Measurements from ENCODE around the gene APOL4. TPM values are rescaled to one million over a fixed set of nuclear protein-coding genes. Genes with fewer than 3 reads are reported as not detected.

Gene APOL4
- total RNA-seq, 1 experiment from 2014 or later = 0.31 TPM

DNA sequence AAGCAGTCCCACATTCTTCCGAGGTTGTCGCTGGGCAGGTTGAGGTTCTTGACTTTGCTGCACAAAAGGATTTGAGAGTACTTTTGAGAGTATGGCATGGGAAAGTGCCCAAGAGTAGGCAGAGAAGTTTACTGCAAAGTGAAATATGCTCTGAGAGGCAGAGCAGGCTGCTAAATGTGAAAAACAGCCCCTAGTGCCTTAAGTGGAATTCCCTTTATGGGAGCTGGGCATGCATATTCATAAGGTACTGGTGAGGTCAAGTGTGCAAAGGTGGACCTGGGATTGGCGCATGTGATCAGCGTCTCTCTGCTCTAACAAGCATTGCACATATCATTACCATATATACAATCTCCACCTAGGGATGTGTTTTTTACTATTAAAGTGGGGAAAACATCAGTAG, 12.0 kb upstream of the APOL4 start:
- Mint-ChIP-seq H3K4me3 (no peak overlapping the region), H3K4me1 (no peaks in the 10 kb centered on the region), H3K27ac (no peak overlapping the region), H3K27me3 (ENCODE audit: low read depth) (peaks cover 21% of the 10 kb centered on the region), H3K36me3 (peaks cover 19% of the 10 kb centered on the region), H3K9me3 (peaks cover 35% of the 10 kb centered on the region)
- CTCF ChIA-PET = interaction anchor here (1.2 kb wide), 1 partner anchor 34 kb away, joined by 3 read pairs; no protein-coding TSS in a partner anchor
- ATAC-seq = no peak
- DNase-seq (ENCODE audit: low spot score) = no peak
- TF ChIP-seq, protein P1, sequence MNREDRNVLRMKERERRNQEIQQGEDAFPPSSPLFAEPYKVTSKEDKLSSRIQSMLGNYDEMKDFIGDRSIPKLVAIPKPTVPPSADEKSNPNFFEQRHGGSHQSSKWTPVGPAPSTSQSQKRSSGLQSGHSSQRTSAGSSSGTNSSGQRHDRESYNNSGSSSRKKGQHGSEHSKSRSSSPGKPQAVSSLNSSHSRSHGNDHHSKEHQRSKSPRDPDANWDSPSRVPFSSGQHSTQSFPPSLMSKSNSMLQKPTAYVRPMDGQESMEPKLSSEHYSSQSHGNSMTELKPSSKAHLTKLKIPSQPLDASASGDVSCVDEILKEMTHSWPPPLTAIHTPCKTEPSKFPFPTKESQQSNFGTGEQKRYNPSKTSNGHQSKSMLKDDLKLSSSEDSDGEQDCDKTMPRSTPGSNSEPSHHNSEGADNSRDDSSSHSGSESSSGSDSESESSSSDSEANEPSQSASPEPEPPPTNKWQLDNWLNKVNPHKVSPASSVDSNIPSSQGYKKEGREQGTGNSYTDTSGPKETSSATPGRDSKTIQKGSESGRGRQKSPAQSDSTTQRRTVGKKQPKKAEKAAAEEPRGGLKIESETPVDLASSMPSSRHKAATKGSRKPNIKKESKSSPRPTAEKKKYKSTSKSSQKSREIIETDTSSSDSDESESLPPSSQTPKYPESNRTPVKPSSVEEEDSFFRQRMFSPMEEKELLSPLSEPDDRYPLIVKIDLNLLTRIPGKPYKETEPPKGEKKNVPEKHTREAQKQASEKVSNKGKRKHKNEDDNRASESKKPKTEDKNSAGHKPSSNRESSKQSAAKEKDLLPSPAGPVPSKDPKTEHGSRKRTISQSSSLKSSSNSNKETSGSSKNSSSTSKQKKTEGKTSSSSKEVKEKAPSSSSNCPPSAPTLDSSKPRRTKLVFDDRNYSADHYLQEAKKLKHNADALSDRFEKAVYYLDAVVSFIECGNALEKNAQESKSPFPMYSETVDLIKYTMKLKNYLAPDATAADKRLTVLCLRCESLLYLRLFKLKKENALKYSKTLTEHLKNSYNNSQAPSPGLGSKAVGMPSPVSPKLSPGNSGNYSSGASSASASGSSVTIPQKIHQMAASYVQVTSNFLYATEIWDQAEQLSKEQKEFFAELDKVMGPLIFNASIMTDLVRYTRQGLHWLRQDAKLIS (CRISPR knock-in tag; IDR thresholded peaks at IDR 0.05; ENCODE audit: borderline replicate concordance) = no peak
- TF ChIP-seq NFATC4 (CRISPR knock-in tag; IDR thresholded peaks at IDR 0.05) = no peak
- POLR2A ChIA-PET = no interaction called here

DNA sequence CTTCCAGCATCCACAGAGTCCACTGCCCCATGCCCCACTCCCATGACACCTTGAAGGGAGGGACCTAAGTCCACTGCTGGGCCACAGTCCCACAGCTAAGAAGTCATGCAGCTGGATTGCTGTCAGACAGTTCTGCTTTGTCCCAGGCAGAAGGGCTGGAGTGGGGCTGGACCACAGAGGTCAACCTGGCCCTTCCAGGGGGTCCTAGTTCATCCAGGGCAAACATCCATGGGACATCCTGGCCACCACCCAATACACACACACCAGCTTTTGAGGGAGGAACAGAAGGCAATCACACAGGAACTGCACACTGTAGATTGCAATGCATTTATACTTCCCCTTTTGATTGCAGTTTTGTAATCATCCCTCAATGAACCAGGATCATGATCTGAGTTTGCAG, 11.3 kb upstream of the APOL4 start:
- peaks cover 39% of the 10 kb centered on the region for H3K9me3 Mint-ChIP-seq
- ATAC-seq (no peak), DNase-seq (ENCODE audit: low spot score) (no peak)
- H3K27me3 Mint-ChIP-seq (ENCODE audit: low read depth) = peaks cover 21% of the 10 kb centered on the region
- H3K27ac Mint-ChIP-seq = no peak overlapping the region
- H3K4me1 Mint-ChIP-seq = no peaks in the 10 kb centered on the region
- H3K4me3 Mint-ChIP-seq = no peak overlapping the region
- ChIA-PET CTCF (no interaction called here), POLR2A (no interaction called here)
- H3K36me3 Mint-ChIP-seq = peaks cover 19% of the 10 kb centered on the region
- TF ChIP-seq EMX1 (CRISPR knock-in tag; IDR thresholded peaks at IDR 0.05) (no peak), PRRX2 (CRISPR knock-in tag; IDR thresholded peaks at IDR 0.05) (no peak), ZNF121 (CRISPR knock-in tag; IDR thresholded peaks at IDR 0.05) (no peak), IRF2 (CRISPR knock-in tag; IDR thresholded peaks at IDR 0.05; ENCODE audit: borderline replicate concordance, low read depth) (no peak), ZNF317 (CRISPR knock-in tag; IDR thresholded peaks at IDR 0.05; ENCODE audit: borderline replicate concordance, low read depth) (no peak), TEAD1 (CRISPR knock-in tag; IDR thresholded peaks at IDR 0.05) (no peak), GABPB1 (CRISPR knock-in tag; IDR thresholded peaks at IDR 0.05) (no peak), ZNF671 (CRISPR knock-in tag; IDR thresholded peaks at IDR 0.05) (no peak), CBFB (CRISPR knock-in tag; IDR thresholded peaks at IDR 0.05; ENCODE audit: low read depth) (no peak), FOXJ3 (CRISPR knock-in tag; IDR thresholded peaks at IDR 0.05; ENCODE audit: borderline replicate concordance) (no peak), ZNF138 (CRISPR knock-in tag; conservative IDR thresholded peaks at IDR 0.05) (no peak), ETV6 (CRISPR knock-in tag; IDR thresholded peaks at IDR 0.05) (no peak), NFATC4 (CRISPR knock-in tag; IDR thresholded peaks at IDR 0.05) (no peak), RELA (CRISPR knock-in tag; IDR thresholded peaks at IDR 0.05; ENCODE audit: borderline replicate concordance) (no peak), TEAD4 (CRISPR knock-in tag; IDR thresholded peaks at IDR 0.05) (no peak), MXD4 (CRISPR knock-in tag; IDR thresholded peaks at IDR 0.05; ENCODE audit: borderline replicate concordance) (no peak)
- TF ChIP-seq, protein P2, sequence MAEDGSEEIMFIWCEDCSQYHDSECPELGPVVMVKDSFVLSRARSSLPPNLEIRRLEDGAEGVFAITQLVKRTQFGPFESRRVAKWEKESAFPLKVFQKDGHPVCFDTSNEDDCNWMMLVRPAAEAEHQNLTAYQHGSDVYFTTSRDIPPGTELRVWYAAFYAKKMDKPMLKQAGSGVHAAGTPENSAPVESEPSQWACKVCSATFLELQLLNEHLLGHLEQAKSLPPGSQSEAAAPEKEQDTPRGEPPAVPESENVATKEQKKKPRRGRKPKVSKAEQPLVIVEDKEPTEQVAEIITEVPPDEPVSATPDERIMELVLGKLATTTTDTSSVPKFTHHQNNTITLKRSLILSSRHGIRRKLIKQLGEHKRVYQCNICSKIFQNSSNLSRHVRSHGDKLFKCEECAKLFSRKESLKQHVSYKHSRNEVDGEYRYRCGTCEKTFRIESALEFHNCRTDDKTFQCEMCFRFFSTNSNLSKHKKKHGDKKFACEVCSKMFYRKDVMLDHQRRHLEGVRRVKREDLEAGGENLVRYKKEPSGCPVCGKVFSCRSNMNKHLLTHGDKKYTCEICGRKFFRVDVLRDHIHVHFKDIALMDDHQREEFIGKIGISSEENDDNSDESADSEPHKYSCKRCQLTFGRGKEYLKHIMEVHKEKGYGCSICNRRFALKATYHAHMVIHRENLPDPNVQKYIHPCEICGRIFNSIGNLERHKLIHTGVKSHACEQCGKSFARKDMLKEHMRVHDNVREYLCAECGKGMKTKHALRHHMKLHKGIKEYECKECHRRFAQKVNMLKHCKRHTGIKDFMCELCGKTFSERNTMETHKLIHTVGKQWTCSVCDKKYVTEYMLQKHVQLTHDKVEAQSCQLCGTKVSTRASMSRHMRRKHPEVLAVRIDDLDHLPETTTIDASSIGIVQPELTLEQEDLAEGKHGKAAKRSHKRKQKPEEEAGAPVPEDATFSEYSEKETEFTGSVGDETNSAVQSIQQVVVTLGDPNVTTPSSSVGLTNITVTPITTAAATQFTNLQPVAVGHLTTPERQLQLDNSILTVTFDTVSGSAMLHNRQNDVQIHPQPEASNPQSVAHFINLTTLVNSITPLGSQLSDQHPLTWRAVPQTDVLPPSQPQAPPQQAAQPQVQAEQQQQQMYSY (CRISPR knock-in tag; IDR thresholded peaks at IDR 0.05) = no peak
- TF ChIP-seq, protein P3, sequence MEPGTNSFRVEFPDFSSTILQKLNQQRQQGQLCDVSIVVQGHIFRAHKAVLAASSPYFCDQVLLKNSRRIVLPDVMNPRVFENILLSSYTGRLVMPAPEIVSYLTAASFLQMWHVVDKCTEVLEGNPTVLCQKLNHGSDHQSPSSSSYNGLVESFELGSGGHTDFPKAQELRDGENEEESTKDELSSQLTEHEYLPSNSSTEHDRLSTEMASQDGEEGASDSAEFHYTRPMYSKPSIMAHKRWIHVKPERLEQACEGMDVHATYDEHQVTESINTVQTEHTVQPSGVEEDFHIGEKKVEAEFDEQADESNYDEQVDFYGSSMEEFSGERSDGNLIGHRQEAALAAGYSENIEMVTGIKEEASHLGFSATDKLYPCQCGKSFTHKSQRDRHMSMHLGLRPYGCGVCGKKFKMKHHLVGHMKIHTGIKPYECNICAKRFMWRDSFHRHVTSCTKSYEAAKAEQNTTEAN (CRISPR knock-in tag; IDR thresholded peaks at IDR 0.05) = no peak
- TF ChIP-seq, protein P4, sequence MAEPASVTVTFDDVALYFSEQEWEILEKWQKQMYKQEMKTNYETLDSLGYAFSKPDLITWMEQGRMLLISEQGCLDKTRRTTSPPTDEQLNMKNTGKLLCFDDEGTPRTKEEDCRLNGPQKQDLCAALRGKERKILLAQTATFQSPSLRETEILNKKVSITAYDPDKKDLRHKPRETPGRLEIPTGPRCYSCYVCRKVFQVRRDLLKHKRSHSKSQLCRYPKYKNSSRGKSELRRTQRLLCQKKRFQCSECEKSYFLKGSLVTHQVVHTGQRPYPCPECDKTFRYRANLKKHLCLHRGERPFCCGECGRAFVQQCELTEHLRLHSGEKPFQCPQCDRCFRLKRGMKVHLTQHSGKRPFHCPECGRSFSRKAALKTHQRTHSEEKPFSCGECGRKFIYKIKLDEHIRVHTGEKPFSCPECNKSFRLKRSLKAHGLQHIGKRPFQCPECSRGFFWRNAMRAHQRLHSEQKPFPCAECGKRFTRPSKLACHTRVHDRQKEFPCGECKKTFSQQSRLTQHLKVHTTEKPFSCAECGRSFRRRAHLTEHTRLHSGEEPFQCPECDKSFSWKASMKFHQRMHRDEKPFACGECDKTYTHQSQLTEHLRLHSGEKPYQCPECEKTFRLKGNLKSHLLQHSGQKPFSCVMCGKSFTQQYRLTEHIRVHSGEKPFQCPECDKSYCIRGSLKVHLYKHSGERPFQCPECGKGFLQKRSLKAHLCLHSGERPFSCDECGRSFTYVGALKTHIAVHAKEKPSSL (CRISPR knock-in tag; conservative IDR thresholded peaks at IDR 0.05) = no peak
- TF ChIP-seq, protein P5, sequence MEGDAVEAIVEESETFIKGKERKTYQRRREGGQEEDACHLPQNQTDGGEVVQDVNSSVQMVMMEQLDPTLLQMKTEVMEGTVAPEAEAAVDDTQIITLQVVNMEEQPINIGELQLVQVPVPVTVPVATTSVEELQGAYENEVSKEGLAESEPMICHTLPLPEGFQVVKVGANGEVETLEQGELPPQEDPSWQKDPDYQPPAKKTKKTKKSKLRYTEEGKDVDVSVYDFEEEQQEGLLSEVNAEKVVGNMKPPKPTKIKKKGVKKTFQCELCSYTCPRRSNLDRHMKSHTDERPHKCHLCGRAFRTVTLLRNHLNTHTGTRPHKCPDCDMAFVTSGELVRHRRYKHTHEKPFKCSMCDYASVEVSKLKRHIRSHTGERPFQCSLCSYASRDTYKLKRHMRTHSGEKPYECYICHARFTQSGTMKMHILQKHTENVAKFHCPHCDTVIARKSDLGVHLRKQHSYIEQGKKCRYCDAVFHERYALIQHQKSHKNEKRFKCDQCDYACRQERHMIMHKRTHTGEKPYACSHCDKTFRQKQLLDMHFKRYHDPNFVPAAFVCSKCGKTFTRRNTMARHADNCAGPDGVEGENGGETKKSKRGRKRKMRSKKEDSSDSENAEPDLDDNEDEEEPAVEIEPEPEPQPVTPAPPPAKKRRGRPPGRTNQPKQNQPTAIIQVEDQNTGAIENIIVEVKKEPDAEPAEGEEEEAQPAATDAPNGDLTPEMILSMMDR (IDR thresholded peaks at IDR 0.05) = no peak

Data from WTC11 (cell line).